Neuronal stem cell (in vitro differentiated cells): ENCODE data around the gene MAP3K9. TPM values are rescaled to one million over a fixed set of nuclear protein-coding genes. Genes with fewer than 3 reads are reported as not detected.

Experiments
- DNase-seq: peaks from one replicate; pipeline ENCODE4 v3.0.0-alpha.2; 2013; ENCODE audit warnings: low spot score
- H2AFZ ChIP-seq: one replicate; pipeline ENCODE4 v1.6.1; 2013; ENCODE audit warnings: mild to moderate bottlenecking, low read length, inconsistent platforms
- H2AK5ac ChIP-seq: 2 replicates; pipeline ENCODE4 v1.6.1; 2013; ENCODE audit warnings: low read depth, mild to moderate bottlenecking, inconsistent platforms, low read length, moderate library complexity, mixed read lengths
- H2BK120ac ChIP-seq: 2 replicates; pipeline ENCODE4 v1.6.1; 2013; ENCODE audit warnings: low read depth, mild to moderate bottlenecking, inconsistent platforms, low read length, moderate library complexity, mixed read lengths
- H2BK12ac ChIP-seq: one replicate; pipeline ENCODE4 v1.6.1; 2013; ENCODE audit warnings: low read length, inconsistent platforms
- H2BK15ac ChIP-seq: 2 replicates; pipeline ENCODE4 v1.6.1; 2013; ENCODE audit warnings: mild to moderate bottlenecking, low read length, inconsistent platforms, mixed read lengths
- H2BK5ac ChIP-seq: one replicate; pipeline ENCODE4 v1.6.1; 2013; ENCODE audit warnings: inconsistent platforms, mild to moderate bottlenecking, low read length, moderate library complexity
- H3K14ac ChIP-seq: one replicate; pipeline ENCODE4 v1.6.1; 2013; ENCODE audit warnings: low read length, inconsistent platforms
- H3K18ac ChIP-seq: 2 replicates; pipeline ENCODE4 v1.6.1; 2013; ENCODE audit warnings: low read length, inconsistent platforms
- H3K23ac ChIP-seq: 2 replicates; pipeline ENCODE4 v1.6.1; 2013; ENCODE audit warnings: low read depth, mild to moderate bottlenecking, mixed read lengths, low read length, inconsistent platforms; ENCODE audit not compliant: poor library complexity
- H3K27ac ChIP-seq: replicated peaks from 3 replicates; pipeline ENCODE4 v1.5.1; 2013; ENCODE audit warnings: low read length, inconsistent platforms
- H3K27me3 ChIP-seq, 3 experiments: 2 replicates each; pipeline ENCODE4 v1.6.1; 2013; ENCODE audit warnings: low read length in 3 of 3, mild to moderate bottlenecking in 2 of 3, inconsistent platforms in 1 of 3, low read depth in 1 of 3, mixed read lengths in 1 of 3, moderate library complexity in 1 of 3; ENCODE audit not compliant: control insufficient read depth in 3 of 3, insufficient read depth in 3 of 3
- H3K36me3 ChIP-seq, 2 donors: replicated peaks in 1 of 2; 2 replicates each; pipeline ENCODE4 v1.6.1; 2013; ENCODE audit warnings: low read length in 2 of 2; ENCODE audit not compliant: control insufficient read depth in 2 of 2, insufficient read depth in 2 of 2
- H3K4ac ChIP-seq: 2 replicates; pipeline ENCODE4 v1.6.1; 2013; ENCODE audit warnings: inconsistent platforms, mild to moderate bottlenecking, low read length, moderate library complexity
- H3K4me1 ChIP-seq, 2 donors: 1 replicate in 1 of 2; 2 replicates in 1 of 2; pipeline ENCODE4 v1.6.1; 2013; ENCODE audit warnings: low read length in 2 of 2, low read depth in 1 of 2; ENCODE audit not compliant: control insufficient read depth in 2 of 2, insufficient read depth in 1 of 2
- H3K4me2 ChIP-seq: one replicate; pipeline ENCODE4 v1.6.1; 2013; ENCODE audit warnings: mild to moderate bottlenecking, low read length, inconsistent platforms; ENCODE audit not compliant: insufficient read depth, poor library complexity, severe bottlenecking
- H3K4me3 ChIP-seq, 2 donors: 2 replicates each; pipeline ENCODE4 v1.5.1; 2013; ENCODE audit warnings: low read length in 2 of 2, mild to moderate bottlenecking in 2 of 2, inconsistent platforms in 1 of 2, moderate library complexity in 1 of 2
- H3K79me1 ChIP-seq: one replicate; pipeline ENCODE4 v1.6.1; 2013; ENCODE audit warnings: low read depth, mild to moderate bottlenecking, inconsistent platforms, low read length, moderate library complexity
- H3K9ac ChIP-seq: one replicate; pipeline ENCODE4 v1.6.1; 2013; ENCODE audit warnings: mild to moderate bottlenecking, low read depth, low read length, inconsistent platforms; ENCODE audit not compliant: poor library complexity
- H3K9me3 ChIP-seq, 2 donors: replicated peaks in 1 of 2; 2 replicates each; pipeline versions ENCODE3 to v1.6.1; 2013; ENCODE audit warnings: low read length in 2 of 2, mild to moderate bottlenecking in 2 of 2, inconsistent platforms in 1 of 2, low read depth in 1 of 2, mixed read lengths in 1 of 2, moderate library complexity in 1 of 2; ENCODE audit not compliant: control insufficient read depth in 2 of 2, insufficient read depth in 1 of 2
- H4K8ac ChIP-seq: one replicate; pipeline ENCODE4 v1.6.1; 2013; ENCODE audit warnings: low read depth, mild to moderate bottlenecking, inconsistent platforms, low read length, moderate library complexity
- H4K91ac ChIP-seq: one replicate; pipeline ENCODE4 v1.6.1; 2013; ENCODE audit warnings: low read length, low read depth, mild to moderate bottlenecking, inconsistent platforms; ENCODE audit not compliant: poor library complexity
- WGBS, 2 donors: extraction: QIAGEN DNeasy Blood & Tissue Kit; methylation state at CpG; one replicate each; pipeline ENCODE4 v1.1.7; 2013; ENCODE audit warnings: missing lambda C conversion rate in 2 of 2, mixed read lengths in 1 of 2; ENCODE audit not compliant: insufficient read length in 2 of 2, insufficient replicate concordance in 1 of 2; ENCODE audit errors: extremely low coverage in 2 of 2; 5-methylcytosine and 5-hydroxymethylcytosine counted together
- polyA plus RNA-seq, 2 experiments: library from polyadenylated mRNA; stranded (reverse); fragments of 200-250 nt; gene quantifications; one replicate each; pipeline ENCODE4 v1.2.3, GENCODE V29; 2013

The MAP3K9 gene
- 9.3 TPM for polyA plus RNA-seq (2013, experiment 1 of 2)
- polyA plus RNA-seq (2013, experiment 2 of 2), result 9.2 TPM

DNA sequence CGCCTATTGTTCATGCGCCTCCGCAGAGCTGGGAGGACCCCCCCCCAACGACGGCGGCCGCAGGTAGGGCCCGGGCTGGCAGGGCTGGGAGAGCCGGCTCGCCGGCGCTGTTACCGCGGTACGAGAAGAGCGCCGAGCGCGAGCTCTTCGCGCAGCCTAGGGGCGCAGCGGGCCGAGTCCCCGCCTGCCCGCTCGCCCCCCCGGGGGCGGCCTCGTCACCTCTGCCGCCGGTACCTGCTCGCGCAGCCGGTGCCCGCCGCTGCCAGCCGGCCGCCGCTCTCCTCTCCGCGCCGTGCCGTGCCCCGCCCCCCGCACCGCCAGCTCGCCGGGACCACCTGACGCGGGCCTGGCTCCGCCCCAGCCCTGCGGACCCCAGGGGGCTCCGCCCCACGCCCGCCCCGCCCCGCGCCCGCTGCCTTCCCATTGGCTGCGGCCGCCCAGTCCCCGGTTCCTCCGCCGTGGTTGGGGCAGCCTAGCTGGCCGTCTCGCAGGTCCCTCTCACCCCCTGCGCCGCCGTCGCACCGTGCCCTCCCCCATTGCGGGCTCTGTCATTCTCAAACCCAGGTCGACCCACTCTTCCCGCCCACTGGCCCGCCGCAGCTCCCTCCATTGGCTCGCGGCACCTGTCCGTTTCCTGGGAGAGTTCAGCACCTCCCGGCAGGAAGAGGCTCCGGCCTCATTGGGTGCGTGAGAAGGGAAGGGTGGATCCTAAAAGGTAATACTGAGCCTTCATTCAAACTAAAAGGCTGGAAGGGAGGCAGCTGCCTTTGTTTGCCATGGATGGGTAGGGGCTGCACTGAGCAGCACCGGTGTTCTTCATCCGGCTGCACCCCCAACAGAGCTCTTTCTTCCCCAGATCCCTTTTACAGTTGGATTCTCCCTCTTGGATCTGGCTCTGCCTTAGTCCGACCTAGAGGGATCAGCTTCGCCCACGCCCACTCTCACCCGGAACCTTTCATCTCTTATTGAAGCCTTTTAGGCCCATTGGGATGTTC, at the start of gene MAP3K9:
MAP3K9 (minus strand) TSS at position 289 of the 995 bp plus-strand sequence. CDS start 342 bp downstream, outside the sequence.
- Histone ChIP-seq H2BK120ac (no peak within 1 kb of the TSS), H3K27ac (peak within 1 kb of the TSS; percentile 76), H3K4ac (no peak within 1 kb of the TSS), H4K91ac (no peak within 1 kb of the TSS), H3K9me3 (no peaks in the 10 kb centered on the region), H2BK5ac (peak within 1 kb of the TSS; percentile 84), H2BK12ac (no peak within 1 kb of the TSS), H3K4me3 (peak within 1 kb of the TSS; percentile 79 to 99), H3K23ac (peak within 1 kb of the TSS; percentile 65), H2BK15ac (no peak within 1 kb of the TSS), H3K36me3 (peaks cover 0 to 2% of the 10 kb centered on the region in 2 donors), H3K4me2 (peak within 1 kb of the TSS; percentile 95), H2AK5ac (no peak within 1 kb of the TSS), H4K8ac (no peak within 1 kb of the TSS), H2AFZ (peak within 1 kb of the TSS; percentile 98), H3K4me1 (peaks cover 0 to 10% of the 10 kb centered on the region in 2 donors), H3K9ac (peak within 1 kb of the TSS; percentile 96), H3K14ac (peak within 1 kb of the TSS; percentile 91), H3K79me1 (peaks cover 5% of the 10 kb centered on the region), H3K18ac (peak within 1 kb of the TSS; percentile 94), H3K27me3 (peaks cover 0 to 3% (median 0%) of the 10 kb centered on the region in 3 experiments)
- WGBS, 2 donors, result no CpG with 5 or more reads among the region's 89 CpGs
- peak; percentile 97 for DNase-seq

DNA sequence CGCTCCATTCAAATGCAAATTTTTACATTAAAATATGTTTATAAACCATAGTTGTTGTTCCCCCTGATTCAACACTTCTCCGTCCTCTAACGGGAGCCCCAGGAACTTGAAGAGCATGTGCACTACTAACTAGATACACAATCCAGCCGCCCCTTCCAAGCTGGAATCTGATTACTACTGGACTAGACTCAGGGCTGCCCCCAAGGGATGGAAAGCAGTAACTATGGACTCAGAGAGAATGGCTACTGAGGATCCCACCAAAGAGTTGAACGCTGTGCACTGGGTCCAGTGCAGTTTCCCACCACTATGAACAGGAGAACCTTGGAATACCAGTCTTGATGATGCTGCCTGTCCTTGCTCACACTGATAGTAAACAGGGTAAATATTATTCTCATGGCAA, 49.3 kb upstream of the MAP3K9 start:
- H3K9ac ChIP-seq, result no peak overlapping the region
- H2BK15ac ChIP-seq, result no peak overlapping the region
- no peak overlapping the region for H2BK120ac ChIP-seq
- H3K4me1 ChIP-seq, result no peaks in the 10 kb centered on the region
- no peak overlapping the region for H4K91ac ChIP-seq
- H3K4me3 ChIP-seq, result no peak overlapping the region
- no peak overlapping the region for H2AFZ ChIP-seq
- H3K4me2 ChIP-seq, result no peak overlapping the region
- no peak overlapping the region for H2BK5ac ChIP-seq
- H3K4ac ChIP-seq, result no peak overlapping the region
- H3K23ac ChIP-seq, result no peak overlapping the region
- no peaks in the 10 kb centered on the region for H3K27me3 ChIP-seq
- no peak overlapping the region for H2BK12ac ChIP-seq
- no peak overlapping the region for H4K8ac ChIP-seq
- H2AK5ac ChIP-seq, result no peak overlapping the region
- WGBS, 2 donors, result no CpG with 5 or more reads among the region's 5 CpGs
- no peak overlapping the region for H3K18ac ChIP-seq
- H3K27ac ChIP-seq, result no peak overlapping the region
- no peaks in the 10 kb centered on the region for H3K79me1 ChIP-seq
- no peak for DNase-seq
- H3K14ac ChIP-seq, result no peak overlapping the region
- H3K36me3 ChIP-seq, result no peaks in the 10 kb centered on the region
- no peaks in the 10 kb centered on the region for H3K9me3 ChIP-seq

- no peaks in the 10 kb centered on the region for H3K27me3 ChIP-seq
- no peak overlapping the region for H3K9ac ChIP-seq
- H2AFZ ChIP-seq, result no peak overlapping the region
- H3K14ac ChIP-seq, result no peak overlapping the region
- no peak overlapping the region for H3K18ac ChIP-seq
- DNase-seq, result no peak
- no peak overlapping the region for H3K4ac ChIP-seq
- H3K36me3 ChIP-seq, result no peaks in the 10 kb centered on the region
- no peak overlapping the region for H3K23ac ChIP-seq
- H2BK15ac ChIP-seq, result no peak overlapping the region
- H3K4me1 ChIP-seq, result no peaks in the 10 kb centered on the region
- H3K79me1 ChIP-seq, result no peaks in the 10 kb centered on the region
- no peak overlapping the region for H4K8ac ChIP-seq
- no peak overlapping the region for H2BK120ac ChIP-seq
- no peak overlapping the region for H3K4me2 ChIP-seq
- no peak overlapping the region for H3K27ac ChIP-seq
- H3K4me3 ChIP-seq, result no peak overlapping the region
- no CpG with 5 or more reads among the region's 2 CpGs for WGBS, 2 donors
- no peaks in the 10 kb centered on the region for H3K9me3 ChIP-seq
- no peak overlapping the region for H4K91ac ChIP-seq
- H2BK5ac ChIP-seq, result no peak overlapping the region
- no peak overlapping the region for H2BK12ac ChIP-seq
- no peak overlapping the region for H2AK5ac ChIP-seq
Measured at GRCh38 chr14:70857496-70857890, 48.2 kb upstream of the MAP3K9 start.

GRCh38 chr14:70856851-70857495, 47.7 kb upstream of the MAP3K9 start:
- Histone ChIP-seq H3K4me2 (no peak overlapping the region), H2AK5ac (no peak overlapping the region), H3K9me3 (no peaks in the 10 kb centered on the region), H3K36me3 (no peaks in the 10 kb centered on the region), H2BK120ac (no peak overlapping the region), H3K9ac (no peak overlapping the region), H2AFZ (no peak overlapping the region), H3K79me1 (no peaks in the 10 kb centered on the region), H4K8ac (no peak overlapping the region), H3K14ac (no peak overlapping the region), H3K18ac (no peak overlapping the region), H2BK15ac (no peak overlapping the region), H2BK12ac (no peak overlapping the region), H4K91ac (no peak overlapping the region), H3K27me3 (no peaks in the 10 kb centered on the region), H2BK5ac (no peak overlapping the region), H3K4me1 (no peaks in the 10 kb centered on the region), H3K23ac (no peak overlapping the region), H3K4ac (no peak overlapping the region), H3K27ac (no peak overlapping the region), H3K4me3 (no peak overlapping the region)
- DNase-seq, result no peak
- no CpG with 5 or more reads among the region's 2 CpGs for WGBS, 2 donors
